ENCODE data around the gene POLK. TPM values are rescaled to one million over a fixed set of nuclear protein-coding genes. Genes with fewer than 3 reads are reported as not detected.

Gene POLK
- total and polyA plus RNA-seq, 2 of the 8 experiments (the other 6 are each of a cell fraction or from before 2014, with no cell fraction given) = 2.0 to 9.0 TPM

DNA sequence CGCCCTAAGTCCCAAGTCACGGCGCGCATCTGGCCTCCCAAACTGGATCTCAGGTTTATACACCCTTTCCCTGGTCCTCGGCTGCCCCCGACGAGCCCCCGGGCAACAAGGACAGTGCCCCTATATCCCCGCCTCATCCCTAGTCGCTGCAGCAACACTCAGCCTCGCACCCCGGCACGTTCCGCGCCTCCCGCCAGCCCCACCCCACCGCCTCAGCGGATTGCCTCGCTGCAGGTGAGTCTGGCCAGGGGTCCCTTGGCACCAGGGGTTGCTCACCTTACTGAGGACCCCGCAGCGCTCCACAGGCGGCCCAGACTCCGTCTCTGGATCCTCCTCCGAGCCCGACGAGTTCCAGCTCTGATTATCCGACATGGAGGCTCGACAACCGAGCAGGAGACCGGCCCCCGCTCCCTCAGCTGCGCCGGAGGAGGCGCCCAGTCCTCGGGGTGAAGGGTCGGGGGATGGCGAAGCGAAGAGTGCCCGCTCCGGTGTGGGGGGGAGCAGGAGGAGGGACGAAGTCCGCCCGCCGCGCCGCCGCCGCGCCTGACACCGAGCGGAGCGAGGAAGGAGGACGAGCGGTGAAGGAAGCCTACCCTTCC is 756 bp upstream of the POLK start:
- H3K23ac ChIP-seq (ENCODE audit: insufficient read length) = no peak overlapping the region
- ChIA-PET CTCF (ENCODE audit: partially characterized antibody) (no interaction called here), POLR2A (ENCODE audit: partially characterized antibody) (interaction anchor here (1.1 to 1.4 kb wide), 3 partner anchors 17 to 101 kb away, joined by 4 to 8 read pairs (median 4); partner anchors contain the start of gene ANKDD1B)
- no peaks in the 10 kb centered on the region for H3K27me3 ChIP-seq (replicated peaks in 1 of 4; ENCODE audit: control insufficient read depth in 3 of 4, extremely low read depth in 1 of 4, insufficient read depth in 3 of 4, low read length in 3 of 4)
- peak overlapping the region; percentile 70 to 90 (median 79) for H3K9ac ChIP-seq (replicated peaks in 1 of 4; ENCODE audit: extremely low read depth in 1 of 4, low read depth in 3 of 4, low read length in 3 of 4)
- H3K14ac ChIP-seq (ENCODE audit: insufficient read length) = no peak overlapping the region
- H3K18ac ChIP-seq (ENCODE audit: extremely low read depth, low read length) = 0 out of 2 replicates have a peak overlapping the region, but pooled peaks have one; percentile 51
- H2BK5ac ChIP-seq (ENCODE audit: low read depth, low read length) = peak overlapping the region; percentile 28; the same call in 1 of the 2 replicates
- no peaks in the 10 kb centered on the region for H3K9me3 ChIP-seq (ENCODE audit: insufficient read depth in 2 of 2, low read depth in 1 of 2, low read length in 1 of 2)
- H2BK12ac ChIP-seq (ENCODE audit: low read depth, low read length) = no peak overlapping the region
- peaks cover 2% of the 10 kb centered on the region; the same call in 1 of the 2 replicates for H3K23me2 ChIP-seq (ENCODE audit: low read depth, low read length)
- peaks cover 2% of the 10 kb centered on the region; the same call in 1 of the 2 replicates for H3K79me1 ChIP-seq (ENCODE audit: low read depth, low read length)
- peaks cover 0 to 52% of the 10 kb centered on the region in 2 experiments; a peak in 3 of 4 replicates for H3K79me2 ChIP-seq (ENCODE audit: control insufficient read depth in 1 of 2, insufficient read depth in 2 of 2, low read length in 2 of 2)
- H3K27ac ChIP-seq (ENCODE audit: low read depth, low read length) = no peak overlapping the region
- H3K56ac ChIP-seq (replicated peaks; ENCODE audit: insufficient read length, low read depth, low read length) = no peak overlapping the region
- H4K5ac ChIP-seq (ENCODE audit: insufficient read length, low read depth, low read length) = no peak overlapping the region
- no peak overlapping the region for H2AFZ ChIP-seq (ENCODE audit: low read length)
- no peak overlapping the region for H2AK5ac ChIP-seq (ENCODE audit: low read depth, low read length)
- no peak overlapping the region for H2BK15ac ChIP-seq (ENCODE audit: low read length)
- DNase-seq (ENCODE audit: low read depth in 1 of 2, low spot score in 2 of 2) = peak in 1 of 2 experiments; percentile 68
- peak overlapping the region; percentile 81 to 96 (median 84) for H3K4me3 ChIP-seq (ENCODE audit: extremely low read depth in 1 of 4, insufficient read depth in 2 of 4, low read depth in 3 of 4, low read length in 4 of 4)
- no peaks in the 10 kb centered on the region; a peak in 1 of 8 replicates for H3K36me3 ChIP-seq (ENCODE audit: control insufficient read depth in 2 of 4, insufficient read depth in 4 of 4, low read length in 3 of 4)
- no peak overlapping the region for H2BK120ac ChIP-seq (replicated peaks; ENCODE audit: low read depth, low read length)
- TF ChIP-seq ASH2L (IDR thresholded peaks at IDR 0.05; ENCODE audit: low read length) = peak; percentile 80
- no peak for TF ChIP-seq ATF3 (IDR thresholded peaks at IDR 0.05; ENCODE audit: insufficient read depth, low read depth, low read length)
- peak; percentile 32; the same call in 1 of the 2 replicates for TF ChIP-seq TBP (IDR thresholded peaks at IDR 0.05; ENCODE audit: low read depth, low read length)
- TF ChIP-seq RAD21 (IDR thresholded peaks at IDR 0.05 in 1 of 2, conservative IDR thresholded peaks at IDR 0.05 in 1 of 2; ENCODE audit: low read depth in 2 of 2, low read length in 2 of 2) = peak; percentile 38 to 40; a peak in 2 of 4 replicates
- no peak for TF ChIP-seq SAP30 (IDR thresholded peaks at IDR 0.05; ENCODE audit: insufficient read depth, insufficient replicate concordance, low read length)
- 0 out of 2 replicates have a peak, but pooled peaks have one; percentile 75 for TF ChIP-seq E2F6 (IDR thresholded peaks at IDR 0.05)
- 0 out of 2 replicates have a peak, but pooled peaks have one; percentile 2 for TF ChIP-seq CREB1 (IDR thresholded peaks at IDR 0.05)
- TF ChIP-seq MAX (IDR thresholded peaks at IDR 0.05) = peak; percentile 44; the same call in 1 of the 2 replicates
- peak; percentile 61 for TF ChIP-seq KDM4A (IDR thresholded peaks at IDR 0.05; ENCODE audit: low read depth, low read length, severe bottlenecking)
- 0% methylated on average over 29 of the region's 54 CpGs; no CpG with 5 or more reads in 1 of the 2 experiments for WGBS, 2 experiments (ENCODE audit: extremely low coverage in 1 of 2, insufficient coverage in 1 of 2, insufficient read length in 1 of 2, insufficient replicate concordance in 2 of 2, low coverage in 1 of 2, low lambda C conversion rate in 2 of 2, missing lambda C conversion rate in 1 of 2)
- H3K4ac ChIP-seq (replicated peaks; ENCODE audit: insufficient read length, low read depth, low read length) = no peak overlapping the region
- H2BK20ac ChIP-seq (ENCODE audit: low read length) = no peak overlapping the region
- H4K8ac ChIP-seq (ENCODE audit: extremely low read depth, insufficient read depth, low read length) = peak overlapping the region; percentile 94; the same call in 1 of the 2 replicates
- H4K20me1 ChIP-seq (replicated peaks in 1 of 2; ENCODE audit: control insufficient read depth in 1 of 2, insufficient read depth in 2 of 2, low read length in 2 of 2) = no peaks in the 10 kb centered on the region
- no peak for FAIRE-seq
- peak overlapping the region; percentile 73 to 85 for H3K4me2 ChIP-seq (ENCODE audit: insufficient read depth in 1 of 2, low read depth in 2 of 2, low read length in 2 of 2)
- peaks cover 0 to 3% (median 0%) of the 10 kb centered on the region in 4 experiments; a peak in 2 of 7 replicates for H3K4me1 ChIP-seq (replicated peaks in 1 of 4; ENCODE audit: control insufficient read depth in 3 of 4, insufficient read depth in 4 of 4, low read length in 3 of 4)
- no peak overlapping the region for H4K91ac ChIP-seq (replicated peaks; ENCODE audit: insufficient read length, low read length)
